ENCODE results near the gene DLST.

The DLST gene

DNA sequence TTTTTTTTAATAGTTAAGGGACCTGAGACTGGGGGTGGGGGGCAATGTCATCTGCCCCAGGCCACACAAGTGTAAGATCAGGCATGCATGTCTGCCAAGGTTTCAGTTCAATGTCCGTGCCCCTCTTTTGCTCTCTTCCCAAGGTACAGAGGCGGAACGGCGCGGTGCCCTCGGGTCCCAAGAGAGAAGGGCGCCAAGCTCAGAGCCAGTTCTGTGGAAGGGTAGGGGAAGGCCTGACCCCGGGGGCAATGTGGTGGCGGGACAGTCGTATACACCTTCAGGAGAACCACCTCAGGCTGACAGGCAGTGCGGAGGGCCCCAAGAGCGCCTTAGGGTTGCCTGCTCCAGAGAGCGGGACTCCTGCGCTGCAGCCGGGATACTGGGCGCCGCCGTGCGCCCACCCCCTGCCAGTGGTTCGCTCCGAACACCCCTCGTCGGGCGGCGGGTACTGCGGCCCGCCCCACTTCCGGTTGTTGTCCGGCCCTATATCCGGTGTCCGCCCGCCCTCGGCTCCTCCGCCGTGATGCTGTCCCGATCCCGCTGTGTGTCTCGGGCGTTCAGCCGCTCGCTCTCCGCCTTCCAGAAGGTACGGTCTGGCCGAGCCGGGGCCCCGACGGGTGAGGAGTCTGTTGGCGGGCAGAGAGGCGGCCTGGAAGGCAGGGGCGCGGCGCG, at the start of gene DLST:
Gene DLST, plus strand, starts transcription at position 486 of the 672 bp plus-strand sequence. Its CDS starts 38 bp downstream, at position 524.
- peak; percentile 90 to 91 for DNase-seq

DNA sequence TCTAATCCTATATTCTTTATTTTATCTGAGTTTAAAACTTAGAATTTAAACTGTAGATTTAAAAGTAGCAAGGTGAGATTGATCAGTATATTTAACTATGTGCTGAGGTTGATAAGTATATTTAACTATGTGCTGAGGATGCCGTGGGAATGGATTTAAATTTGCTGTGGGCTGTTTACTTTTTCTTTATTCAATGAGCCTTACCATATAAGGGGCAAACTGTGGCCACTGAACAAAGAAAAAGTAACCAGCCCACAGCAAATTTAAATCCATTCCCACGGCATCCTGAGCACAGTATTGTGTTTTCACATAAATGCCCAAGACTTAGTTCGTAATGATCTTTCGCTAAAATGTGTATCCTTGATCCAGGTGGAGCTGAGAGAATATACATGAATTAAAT, 48.9 kb upstream of the DLST start:
- no peak for DNase-seq

DNA sequence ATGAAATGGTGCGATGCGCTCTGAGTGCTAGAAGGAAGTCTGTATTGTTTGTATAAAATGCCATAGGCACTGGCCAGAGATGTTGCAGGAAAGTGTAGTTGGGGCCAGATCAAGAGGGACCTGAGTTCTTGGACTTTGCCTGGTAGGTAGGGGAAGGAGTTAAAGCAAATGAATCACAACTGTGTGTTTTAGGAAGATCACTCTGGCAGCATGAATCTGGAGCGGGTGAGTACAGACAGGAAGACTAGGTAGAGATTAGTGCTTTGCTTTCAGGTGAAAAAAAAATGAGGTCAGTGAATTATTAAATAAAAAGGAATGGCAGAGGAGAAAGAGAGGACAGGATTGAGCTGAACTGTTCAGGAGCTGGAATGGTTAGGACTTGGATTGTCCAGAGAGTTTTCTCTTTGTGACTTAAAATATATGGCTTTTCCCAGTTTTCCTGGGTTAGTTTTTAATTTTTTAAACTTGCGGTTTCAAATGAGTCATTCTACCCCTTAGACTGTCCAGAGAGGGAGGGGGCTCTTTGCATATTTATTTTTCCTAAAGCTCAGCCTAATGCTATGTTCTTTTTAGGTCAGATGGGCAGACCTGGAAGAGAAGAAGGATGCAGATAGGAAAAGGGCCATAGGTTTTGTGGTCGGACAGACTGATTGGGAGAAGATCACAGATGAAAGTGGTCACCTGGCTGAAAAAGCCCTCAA, 46.9 kb upstream of the DLST start:
- DNase-seq = no peak

DNA sequence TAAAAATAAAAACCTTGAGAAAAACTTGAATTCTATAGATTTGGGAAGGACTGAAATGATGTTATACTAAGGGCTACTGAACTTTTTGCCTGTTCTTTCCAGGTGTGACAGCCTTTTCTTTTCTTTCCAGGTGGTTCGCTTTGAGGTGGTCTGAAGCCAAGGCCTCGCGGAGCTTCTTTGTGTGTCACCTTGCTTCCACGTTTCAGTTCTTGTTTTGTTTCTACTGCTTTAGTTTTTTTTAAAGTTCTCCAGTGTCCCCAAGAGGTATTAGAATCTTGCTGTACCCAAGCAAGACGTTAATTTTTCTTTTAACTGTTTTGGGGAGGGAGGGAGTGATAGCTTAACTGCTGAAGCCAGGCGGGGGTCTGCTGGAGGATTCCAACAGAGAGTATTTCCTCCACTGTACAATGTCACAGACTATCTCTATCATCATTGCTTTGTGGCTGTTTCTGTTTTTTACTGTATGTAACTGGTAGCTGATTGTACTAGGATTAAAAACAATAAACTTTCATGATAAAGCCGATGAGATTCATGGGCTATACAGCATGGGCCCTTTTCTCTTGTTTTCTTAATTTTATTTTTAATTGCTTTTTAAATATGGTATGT, 46.0 kb upstream of the DLST start:
- DNase-seq = no peak

DNA sequence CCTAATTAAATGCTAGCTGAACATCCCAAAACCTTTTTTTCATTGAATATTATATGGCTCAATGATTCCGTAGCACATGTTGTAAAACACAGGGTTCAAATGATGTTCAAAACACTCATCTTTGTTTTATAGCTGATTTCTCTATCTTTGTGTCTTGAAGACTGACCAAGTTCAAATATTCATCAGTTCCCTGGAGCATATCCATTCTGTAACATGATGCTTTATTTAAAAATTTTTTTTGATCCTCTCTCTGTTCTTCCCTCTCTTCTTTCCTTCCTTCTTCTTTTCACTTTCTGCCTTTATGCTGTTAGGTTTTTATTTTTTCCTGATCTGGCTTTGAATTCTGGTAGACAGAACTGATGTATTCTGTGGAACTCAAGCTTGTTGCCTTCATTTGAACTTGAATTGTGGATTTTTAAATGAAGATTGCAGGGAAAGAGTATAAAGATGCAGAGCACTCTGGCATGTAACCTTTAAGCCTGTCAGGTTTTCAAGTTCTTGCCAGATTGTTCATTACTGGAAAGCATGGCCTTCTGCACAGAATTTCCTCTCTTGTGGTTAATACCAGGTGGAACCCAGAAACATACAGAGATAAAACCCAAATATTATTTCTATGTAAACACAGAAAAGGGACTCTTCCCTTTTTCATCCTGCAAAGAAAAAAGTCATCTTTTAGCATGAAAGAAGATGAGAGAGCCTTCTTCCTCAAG, 45.3 kb upstream of the DLST start:
- no peak for DNase-seq

DNA sequence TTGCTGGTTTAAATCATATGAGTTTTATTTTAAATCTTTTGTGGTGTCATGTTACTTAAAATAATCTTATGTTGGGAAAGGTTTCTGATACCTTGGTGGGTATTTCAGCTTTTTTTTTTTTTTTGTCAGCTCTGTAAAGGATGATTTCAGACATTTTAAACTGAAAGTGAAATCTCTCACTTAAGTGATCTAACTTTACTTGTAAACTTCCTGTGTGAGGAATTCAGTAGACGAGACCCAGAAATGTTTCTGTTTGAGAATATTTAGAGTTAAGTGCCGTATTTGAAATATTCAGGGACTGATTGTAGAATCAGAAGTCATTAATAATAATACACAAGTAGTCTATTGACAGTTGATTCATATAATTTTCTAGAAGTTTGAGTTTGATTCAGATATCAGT, 43.5 kb upstream of the DLST start:
- no peak for DNase-seq

DNA sequence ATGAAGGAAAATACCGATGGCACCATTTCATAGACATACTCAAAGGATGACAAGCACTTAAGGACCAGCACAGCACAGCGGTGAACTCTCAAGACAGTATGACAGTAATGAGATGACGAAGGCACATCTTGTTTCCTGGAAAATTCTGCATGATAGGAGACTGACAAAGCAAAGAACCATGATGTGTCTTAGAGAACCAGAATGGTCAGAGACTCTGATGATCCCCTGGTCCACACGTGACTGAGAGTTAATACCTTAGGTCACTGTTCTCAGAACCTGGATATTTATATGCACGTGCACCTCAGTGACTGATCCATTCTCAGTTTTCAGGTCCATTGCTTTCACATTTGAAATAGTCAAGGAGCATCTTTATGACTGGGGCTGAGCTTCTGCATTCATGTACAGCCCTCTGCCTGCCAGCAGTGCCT, 41.1 kb upstream of the DLST start:
- no peak for DNase-seq

DNA sequence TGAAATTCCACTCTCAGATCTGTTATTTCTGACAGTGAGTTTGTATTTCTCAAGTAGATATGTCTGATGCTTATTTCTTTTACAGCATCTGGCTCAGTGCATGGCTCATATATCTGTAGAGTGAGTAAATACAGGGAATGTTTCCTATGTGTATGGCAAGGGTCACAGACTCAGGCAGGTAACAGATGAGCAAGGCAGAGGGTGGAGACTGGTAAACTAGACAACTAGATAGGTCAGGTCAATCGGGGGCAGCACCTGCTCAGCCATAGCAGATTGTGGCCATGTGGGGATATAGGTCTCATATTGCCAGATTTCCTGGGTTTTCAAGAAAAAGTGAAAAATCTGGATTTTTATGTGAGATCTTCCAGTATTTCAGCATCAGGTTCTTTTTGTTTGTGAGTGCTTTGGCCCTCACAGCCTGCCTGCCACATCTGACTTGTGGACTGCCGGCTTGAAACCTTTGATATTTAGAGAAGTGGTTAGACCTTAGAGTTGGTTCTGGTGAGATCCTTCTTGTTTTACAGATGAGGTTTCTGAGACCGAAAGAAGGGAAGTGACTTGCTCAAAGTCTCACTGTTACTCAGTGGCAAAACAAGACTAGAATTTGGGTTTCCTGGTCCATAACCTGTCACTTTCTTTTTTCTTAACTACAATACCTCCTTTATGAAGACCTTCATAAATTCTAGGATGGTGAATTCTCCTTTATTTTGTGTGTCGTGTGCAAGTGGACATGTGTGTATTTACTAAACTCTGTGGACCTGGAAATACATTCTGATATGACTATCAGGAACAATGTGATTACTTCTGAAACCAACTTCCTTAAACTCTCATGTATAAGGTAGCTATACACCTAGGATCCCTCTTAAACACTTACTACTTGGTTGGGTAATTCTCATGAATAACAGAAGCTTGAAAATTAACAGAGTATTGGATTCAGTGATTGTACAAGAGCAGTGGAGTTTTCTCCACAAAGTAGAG, 40.2 kb upstream of the DLST start:
- peak in 1 of 2 donors; percentile 22 for DNase-seq

DNA sequence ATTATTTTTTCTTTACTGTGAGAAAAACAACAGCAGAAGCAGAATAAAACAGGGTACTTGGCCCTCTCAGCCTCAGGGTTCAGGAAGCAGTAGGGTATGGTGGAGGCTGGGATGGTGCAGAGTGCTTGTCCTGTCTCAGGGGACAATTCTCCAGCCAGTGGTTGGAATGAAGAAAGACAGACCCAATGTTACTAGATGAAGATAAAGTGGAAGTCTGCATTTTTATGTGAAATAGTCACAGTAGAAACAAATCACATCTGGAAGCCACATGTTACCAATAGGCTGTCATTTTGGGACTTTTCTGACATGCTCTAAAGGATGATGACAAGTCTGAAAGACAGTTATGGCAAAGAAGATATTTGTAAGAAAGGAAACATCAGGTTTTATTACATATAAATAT, 38.1 kb upstream of the DLST start:
- DNase-seq = no peak

DNA sequence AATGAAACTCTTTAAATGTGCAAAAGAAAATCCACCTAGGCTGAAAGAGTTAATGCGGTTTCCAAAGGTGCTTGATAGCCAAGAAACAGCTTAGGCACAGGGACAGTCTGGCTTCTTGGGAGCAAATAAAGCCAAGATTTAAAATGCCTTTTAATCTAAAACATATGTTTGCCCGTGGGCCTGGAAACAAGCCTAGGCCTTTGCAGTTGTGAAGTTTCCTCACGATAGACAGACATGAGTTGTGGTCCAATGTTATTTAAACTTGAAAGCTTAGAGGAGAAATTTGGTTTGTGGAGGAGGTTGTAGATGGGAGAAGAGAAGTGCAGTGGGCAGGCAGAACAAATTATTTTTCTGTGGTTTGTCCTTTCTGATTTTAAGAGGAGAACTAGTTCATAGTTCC, 35.5 kb upstream of the DLST start:
- no peak for DNase-seq

DNA sequence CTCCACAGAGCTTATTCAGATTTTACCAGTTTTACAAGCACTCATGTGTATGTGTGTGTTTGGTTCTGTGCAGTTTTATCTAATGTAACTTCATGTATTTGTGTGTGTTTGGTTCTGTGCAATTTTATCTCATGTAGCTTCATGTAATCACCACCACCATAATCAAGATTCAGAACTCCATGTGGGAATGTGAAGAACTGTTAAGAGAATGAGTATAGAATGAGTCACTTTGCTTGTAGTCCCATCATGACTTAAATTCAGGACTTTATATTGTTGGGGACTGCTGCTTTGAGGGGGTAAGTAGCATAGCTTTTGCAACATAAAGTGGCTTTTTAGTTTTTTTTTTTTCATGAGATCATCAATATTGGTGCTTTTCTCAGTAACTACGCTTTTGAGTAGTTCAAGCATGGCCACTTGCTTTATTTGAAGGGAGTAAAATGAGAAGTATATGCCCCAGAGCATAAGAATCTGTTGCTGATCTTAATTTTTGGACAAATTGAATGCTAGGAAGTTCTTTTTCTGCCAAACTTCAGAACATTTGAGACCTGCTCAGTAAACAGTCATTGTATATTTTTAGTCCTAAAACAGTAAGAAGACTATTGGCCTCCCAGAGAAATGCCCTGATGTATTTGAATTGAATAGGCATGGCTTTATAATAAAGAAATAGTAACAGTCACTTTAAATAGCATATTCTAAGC, 34.6 kb upstream of the DLST start:
- DNase-seq = no peak

DNA sequence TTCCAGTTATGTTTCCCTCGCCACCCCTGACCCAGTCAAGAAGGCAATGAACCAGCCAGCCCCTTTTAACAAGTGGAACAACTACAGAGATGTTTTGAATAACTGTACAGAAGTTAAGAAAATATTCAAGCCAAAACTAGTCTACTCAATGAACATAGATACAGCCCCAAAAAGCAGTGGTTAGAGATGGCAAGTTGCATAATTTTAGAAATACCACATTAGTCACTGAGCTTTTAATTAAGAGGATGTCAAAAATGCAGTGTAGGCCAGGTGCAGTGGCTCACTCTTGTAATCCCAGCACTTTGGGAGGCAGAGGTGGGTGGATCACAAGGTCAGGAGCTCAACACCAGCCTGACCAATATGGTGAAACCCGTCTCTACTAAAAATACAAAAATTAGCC, 32.9 kb upstream of the DLST start:
- DNase-seq = no peak

DNA sequence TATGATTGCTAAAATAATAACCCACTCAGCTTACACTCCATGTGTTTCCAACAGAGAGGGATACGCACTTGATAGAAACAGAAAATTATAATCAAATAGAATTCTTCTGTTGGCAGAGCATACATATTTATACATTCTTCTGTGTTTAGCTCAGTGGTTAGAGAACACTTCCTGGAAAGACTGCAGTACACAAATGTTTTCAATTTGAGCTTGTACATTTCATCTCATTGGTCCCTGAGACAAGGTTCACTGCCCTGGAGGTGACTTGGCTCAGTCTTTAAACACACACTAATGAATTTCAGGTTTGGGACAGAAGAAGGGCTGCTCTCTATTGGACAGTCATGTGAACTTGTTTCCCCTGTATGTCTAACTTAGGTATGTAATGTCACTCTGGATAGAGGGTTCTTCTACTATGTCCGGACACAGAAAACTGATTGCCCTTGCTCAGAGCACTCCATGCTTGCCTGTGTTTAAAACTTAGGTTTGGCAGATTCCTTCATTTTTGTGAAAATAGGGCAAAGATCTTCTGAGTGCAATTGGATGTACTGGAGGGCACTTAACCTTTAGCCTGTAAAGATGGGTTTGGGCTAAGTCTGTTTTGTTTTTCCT, 28.7 kb upstream of the DLST start:
- DNase-seq = no peak

DNA sequence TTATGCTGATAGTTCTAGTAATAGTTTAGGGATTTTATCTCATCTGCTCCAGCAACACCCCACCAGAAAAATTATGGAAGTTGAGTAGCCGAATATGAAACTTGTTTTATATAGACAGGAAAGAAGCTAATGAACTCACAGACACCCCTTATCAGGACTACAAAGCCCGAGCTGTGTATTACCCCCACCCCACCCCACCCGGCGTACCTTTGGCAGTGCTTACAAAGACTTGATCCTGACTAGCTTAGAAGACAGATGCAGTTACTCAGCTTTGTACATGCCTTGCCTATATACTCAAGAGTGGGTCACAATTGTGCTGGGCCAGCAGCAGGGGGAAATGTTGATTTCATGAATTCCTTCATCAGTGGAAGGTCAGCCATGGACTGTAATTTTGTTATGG, 28.1 kb upstream of the DLST start:
- no peak for DNase-seq

DNA sequence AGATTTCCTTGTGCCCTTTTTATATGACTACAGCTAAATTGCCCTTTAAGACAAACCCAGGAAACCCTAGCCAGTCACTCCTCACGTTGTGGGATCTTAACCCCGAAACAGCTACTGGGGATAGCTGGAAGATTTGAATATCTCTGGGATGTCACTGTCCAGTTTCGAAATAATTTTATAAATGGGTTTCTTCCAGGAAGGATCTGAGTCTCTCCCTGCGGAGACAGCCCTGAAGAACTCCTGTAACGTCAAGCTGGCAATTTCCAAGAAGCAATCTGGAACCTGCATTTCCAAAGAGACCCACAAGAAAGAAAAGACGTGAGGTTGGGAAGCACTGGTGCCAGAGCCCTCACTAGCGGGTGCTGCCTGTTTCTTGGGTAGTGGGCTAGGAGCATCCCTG, 26.7 kb upstream of the DLST start:
- DNase-seq = no peak

DNA sequence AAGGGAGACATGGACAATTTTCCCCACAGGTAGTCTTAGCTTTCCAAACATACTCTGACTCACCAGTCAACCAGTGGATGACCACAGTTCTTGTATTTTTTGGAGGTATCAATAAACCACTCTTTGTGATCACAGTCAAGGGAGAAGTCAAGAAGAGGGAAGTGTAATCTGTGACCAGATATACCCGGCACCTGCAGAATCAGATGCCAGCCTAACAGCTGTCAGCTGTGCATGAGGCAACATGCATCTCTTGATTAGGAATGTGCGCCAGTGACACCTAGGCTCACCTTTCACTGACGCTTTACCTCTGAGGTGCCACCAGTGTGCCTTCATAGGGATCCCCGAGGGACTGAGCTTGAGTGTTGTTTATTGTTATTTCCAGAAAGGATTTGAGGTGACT, 25.8 kb upstream of the DLST start:
- DNase-seq = no peak

DNA sequence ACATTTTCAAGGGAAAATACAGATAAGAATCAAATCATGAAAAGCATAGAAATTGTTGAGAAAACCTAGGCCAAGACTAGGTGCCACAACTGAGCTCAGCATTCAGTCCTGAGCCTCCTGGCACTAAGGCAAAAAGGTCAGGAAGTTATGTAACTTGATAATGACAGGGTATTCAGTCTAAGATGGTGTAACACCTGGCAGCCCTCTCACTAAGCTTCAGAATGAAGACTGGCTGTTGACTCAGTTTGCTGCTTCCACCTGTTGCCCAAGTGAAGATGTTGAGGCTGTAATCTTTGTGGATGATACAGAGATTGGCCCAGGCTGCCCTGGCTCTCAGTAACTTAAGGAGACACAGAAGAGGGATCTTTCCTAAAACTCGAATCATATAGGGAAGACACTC, 25.4 kb upstream of the DLST start:
- no peak for DNase-seq

DNA sequence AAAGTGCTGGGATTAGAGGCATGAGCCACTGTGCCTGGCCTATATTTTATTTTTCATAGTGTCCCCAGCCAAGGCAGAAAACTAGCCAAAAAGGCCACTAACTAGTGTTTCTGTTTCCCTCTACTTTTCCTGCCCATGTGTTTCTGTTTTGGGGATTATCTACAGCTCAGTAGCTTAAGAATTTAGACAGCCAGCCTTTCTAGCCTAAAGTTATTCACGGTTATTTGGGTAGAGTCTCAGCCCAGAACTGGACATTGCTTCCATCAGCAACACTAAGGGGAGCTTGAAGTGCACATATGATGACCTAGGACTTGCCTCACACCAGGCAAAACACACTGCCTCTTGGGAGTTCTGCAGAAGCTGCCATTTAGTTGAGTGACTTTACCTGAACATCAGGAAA, 23.7 kb upstream of the DLST start:
- DNase-seq = no peak

DNA sequence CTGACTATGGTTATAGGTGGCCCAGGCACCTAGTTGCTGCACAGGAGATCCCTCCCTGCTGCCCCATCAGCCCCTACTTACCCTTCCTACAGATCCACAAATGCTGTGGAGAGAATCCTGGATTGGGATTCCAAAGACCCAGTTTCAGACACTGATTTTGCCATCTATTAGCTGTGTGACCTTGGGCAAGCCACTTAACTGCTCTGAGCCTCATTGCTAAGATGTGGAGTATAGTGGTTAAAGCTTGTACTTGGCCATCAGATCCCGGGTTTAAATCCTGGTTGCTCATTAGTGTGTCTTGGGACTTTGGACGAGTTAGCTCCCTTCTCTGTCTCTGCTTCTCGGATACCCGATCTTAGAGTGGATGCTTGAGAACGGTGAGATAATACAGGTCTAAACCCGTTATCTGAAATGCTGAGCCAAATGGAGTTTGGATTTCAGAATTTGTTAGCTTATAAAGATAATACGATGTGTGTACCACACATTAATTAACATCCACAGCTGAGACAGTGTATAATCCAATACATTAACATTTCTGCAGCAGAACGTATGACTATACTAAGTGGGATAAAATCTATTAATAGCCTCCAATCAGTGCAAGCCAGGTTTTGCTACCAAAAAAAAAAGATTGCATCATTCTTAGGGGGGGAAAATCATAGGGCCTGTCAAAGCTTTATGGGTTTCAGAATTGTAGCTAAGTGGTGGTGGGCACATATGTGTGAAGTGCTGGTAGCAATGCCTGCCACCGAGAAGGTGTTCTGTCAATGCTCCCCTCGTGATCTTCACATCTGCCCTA, 21.8 kb upstream of the DLST start:
- DNase-seq = no peak

DNA sequence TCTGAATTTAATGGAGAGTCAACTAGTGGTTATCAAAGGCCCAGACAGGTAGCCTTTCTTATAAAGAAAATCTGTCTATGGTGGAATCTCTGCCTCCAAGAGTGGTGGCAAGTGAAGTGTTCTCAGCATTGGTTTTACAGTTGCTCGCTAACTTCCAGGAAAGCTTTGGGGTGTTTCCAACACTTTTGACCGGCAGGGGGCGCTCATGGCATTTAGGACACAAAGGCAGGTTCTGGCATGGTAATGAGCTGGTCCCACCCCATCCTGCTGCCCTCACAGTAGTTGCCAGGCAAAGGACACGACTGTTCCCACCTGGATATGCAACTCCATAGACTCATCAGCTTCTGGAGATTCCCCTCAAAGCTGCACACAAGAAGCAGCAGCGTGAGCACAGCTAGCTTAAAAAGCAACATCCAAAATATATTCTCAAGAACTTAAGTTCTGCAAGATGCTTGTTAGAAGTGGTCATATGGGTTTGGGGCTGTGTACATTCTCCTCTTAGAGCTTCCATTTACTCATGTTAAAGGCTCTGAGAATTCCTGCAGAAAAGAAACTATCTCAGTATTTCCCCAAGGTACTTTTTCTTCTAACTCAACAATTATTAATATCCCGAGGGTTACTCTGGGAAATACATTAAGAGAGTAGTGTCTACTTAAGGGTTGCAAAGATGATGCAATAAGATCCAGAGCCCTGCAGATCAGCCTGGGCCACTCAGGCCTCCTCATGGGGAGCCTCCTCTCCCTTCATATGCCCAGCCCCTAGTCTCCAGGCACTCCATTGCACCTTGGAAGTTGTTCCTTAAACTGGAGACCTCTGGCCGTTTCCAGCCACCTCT, 20.6 kb upstream of the DLST start:
- DNase-seq = peak; percentile 96 to 97

Data from stimulated activated CD4-positive, alpha-beta T cell treated with anti-CD3 and anti-CD28 coated beads, Interleukin-2, amount 100 ng/mL, for 24 hours (primary cell).